KBM-7 (cell line): Measurements from ENCODE around the gene SDK1.

Experiments
- DNase-seq: peaks from one replicate; pipeline ENCODE4 v3.0.0-alpha.2; 2015
- in situ Hi-C: fragments of 300-500 bp; cut with MboI; formaldehyde crosslinking; loops from 2 replicates; pipeline ENCODE4 v1.14.3; 2020; ENCODE audit warnings: low sequenced_read_pairs, low pct_unique_long_range_greater_than_20kb, mixed read lengths

The SDK1 gene

GRCh38 chr7:4147926-4148620 lies 847.0 kb downstream of the SDK1 start:
- in situ Hi-C loops = no loop called here
- DNase-seq = no peak

- in situ Hi-C loops = no loop called here
- no peak for DNase-seq
Measured at GRCh38 chr7:4149236-4149635, 848.2 kb downstream of the SDK1 start.

GRCh38 chr7:4149645-4150044 lies 848.6 kb downstream of the SDK1 start:
- DNase-seq = no peak
- in situ Hi-C loops = no loop called here

GRCh38 chr7:4150731-4151130 lies 849.7 kb downstream of the SDK1 start:
- in situ Hi-C loops = no loop called here
- DNase-seq = no peak

- DNase-seq = no peak
- in situ Hi-C loops = no loop called here
Measured at GRCh38 chr7:4151524-4151923, 850.5 kb downstream of the SDK1 start.

- in situ Hi-C loops = no loop called here
- DNase-seq = no peak
Measured at GRCh38 chr7:4151926-4152549, 851.0 kb downstream of the SDK1 start.

- DNase-seq = no peak
- in situ Hi-C loops = no loop called here
Measured at GRCh38 chr7:4154882-4155535, 854.0 kb downstream of the SDK1 start.

GRCh38 chr7:4156190-4156589 lies 855.1 kb downstream of the SDK1 start:
- in situ Hi-C loops = no loop called here
- DNase-seq = no peak

GRCh38 chr7:4157651-4158050 lies 856.6 kb downstream of the SDK1 start:
- in situ Hi-C loops = no loop called here
- no peak for DNase-seq

GRCh38 chr7:4158441-4159153 lies 857.5 kb downstream of the SDK1 start:
- in situ Hi-C loops = no loop called here
- DNase-seq = no peak

- no peak for DNase-seq
- in situ Hi-C loops = no loop called here
Measured at GRCh38 chr7:4159154-4159501, 858.1 kb downstream of the SDK1 start.

- in situ Hi-C loops = no loop called here
Measured at GRCh38 chr7:4159761-4160554, 858.9 kb downstream of the SDK1 start.

GRCh38 chr7:4162884-4163564 lies 862.0 kb downstream of the SDK1 start:
- no peak for DNase-seq
- in situ Hi-C loops = no loop called here

More at GRCh38 chr7:4159761-4160554, 858.9 kb downstream of the SDK1 start:
- no peak for DNase-seq

GRCh38 chr7:4163565-4164203 lies 862.6 kb downstream of the SDK1 start:
- in situ Hi-C loops = no loop called here
- no peak for DNase-seq

- in situ Hi-C loops = no loop called here
- DNase-seq = no peak
Measured at GRCh38 chr7:4164556-4164955, 863.5 kb downstream of the SDK1 start.

GRCh38 chr7:4166340-4166739 lies 865.3 kb downstream of the SDK1 start:
- DNase-seq = no peak
- in situ Hi-C loops = no loop called here

GRCh38 chr7:4166807-4167206 lies 865.8 kb downstream of the SDK1 start:
- in situ Hi-C loops = no loop called here

GRCh38 chr7:4167385-4167910 lies 866.4 kb downstream of the SDK1 start:
- no peak for DNase-seq
- in situ Hi-C loops = no loop called here

More at GRCh38 chr7:4166807-4167206, 865.8 kb downstream of the SDK1 start:
- no peak for DNase-seq
